Measurements from ENCODE around the gene PGS1.

The PGS1 gene

DNA sequence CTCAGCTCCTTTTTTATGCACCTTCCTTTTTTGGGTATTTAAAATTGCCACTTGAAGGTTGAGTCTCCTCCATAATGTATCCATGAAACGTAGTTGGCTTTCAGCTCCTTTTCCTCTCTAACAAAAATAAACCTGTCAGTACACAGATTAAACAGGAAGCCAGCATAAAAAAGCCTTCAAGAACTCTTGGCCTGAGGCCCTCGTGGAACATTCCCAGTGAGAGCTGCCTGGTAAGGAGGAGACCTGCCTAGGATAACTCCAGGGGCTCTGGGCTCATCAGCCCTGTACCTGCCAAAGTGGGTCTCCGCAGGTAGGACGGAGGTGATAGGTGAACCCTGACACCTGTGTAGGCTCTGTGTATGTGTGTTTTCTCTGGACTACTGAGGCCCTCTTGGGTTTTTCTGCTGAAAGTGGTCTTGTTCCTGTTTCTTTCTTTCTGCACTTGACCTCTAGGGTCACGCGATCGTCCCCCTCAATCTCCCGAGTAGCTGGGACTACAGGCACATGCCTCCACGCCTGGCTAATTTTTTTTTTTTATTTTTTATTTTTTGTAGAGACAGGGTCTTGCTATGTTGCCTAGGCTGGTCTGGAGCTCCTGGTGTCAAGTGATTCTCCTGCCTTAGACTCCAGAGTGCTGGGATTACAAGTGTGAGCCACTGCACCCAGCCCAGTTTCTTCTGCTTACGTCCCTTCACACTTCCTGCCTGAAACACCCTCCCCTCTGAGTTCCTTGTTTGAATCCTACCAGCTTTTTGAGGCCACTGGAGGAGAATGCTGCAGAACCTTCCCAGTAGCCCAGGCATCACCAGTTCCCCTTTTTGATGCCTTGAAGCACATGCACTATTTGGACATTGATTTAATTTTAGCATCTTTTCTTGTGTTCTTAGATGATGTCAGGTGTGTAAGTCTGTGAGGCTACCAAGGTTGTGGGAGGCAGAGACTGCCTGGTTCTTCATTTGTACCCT is 9.8 kb downstream of the PGS1 start:
- ATAC-seq (ENCODE audit: insufficient read depth, low read depth) (no peak), DNase-seq (no peak)
- Histone ChIP-seq H3K9me3 (ENCODE audit: insufficient read depth, low read length, severe bottlenecking) (no peaks in the 10 kb centered on the region), H3K27ac (ENCODE audit: low read length) (no peak overlapping the region), H3K79me2 (ENCODE audit: insufficient read depth, low read length) (peaks cover 96% of the 10 kb centered on the region), H3K27me3 (ENCODE audit: insufficient read depth, low read length, poor library complexity) (no peaks in the 10 kb centered on the region), H2AFZ (ENCODE audit: low read depth, low read length) (no peak overlapping the region), H3K36me3 (ENCODE audit: insufficient read depth, low read length) (peaks cover 29% of the 10 kb centered on the region), H3K4me1 (ENCODE audit: insufficient read depth, low read length) (peaks cover 11% of the 10 kb centered on the region; the same call in 1 of the 2 replicates), H4K20me1 (ENCODE audit: insufficient read depth, low read length) (peaks cover 82% of the 10 kb centered on the region), H3K4me3 (ENCODE audit: low read depth in 1 of 2, low read length in 2 of 2) (no peak overlapping the region), H3K4me2 (ENCODE audit: insufficient read depth, low read length) (no peak overlapping the region), H3K9ac (ENCODE audit: low read depth, low read length) (no peak overlapping the region)
- TF ChIP-seq, protein P1, sequence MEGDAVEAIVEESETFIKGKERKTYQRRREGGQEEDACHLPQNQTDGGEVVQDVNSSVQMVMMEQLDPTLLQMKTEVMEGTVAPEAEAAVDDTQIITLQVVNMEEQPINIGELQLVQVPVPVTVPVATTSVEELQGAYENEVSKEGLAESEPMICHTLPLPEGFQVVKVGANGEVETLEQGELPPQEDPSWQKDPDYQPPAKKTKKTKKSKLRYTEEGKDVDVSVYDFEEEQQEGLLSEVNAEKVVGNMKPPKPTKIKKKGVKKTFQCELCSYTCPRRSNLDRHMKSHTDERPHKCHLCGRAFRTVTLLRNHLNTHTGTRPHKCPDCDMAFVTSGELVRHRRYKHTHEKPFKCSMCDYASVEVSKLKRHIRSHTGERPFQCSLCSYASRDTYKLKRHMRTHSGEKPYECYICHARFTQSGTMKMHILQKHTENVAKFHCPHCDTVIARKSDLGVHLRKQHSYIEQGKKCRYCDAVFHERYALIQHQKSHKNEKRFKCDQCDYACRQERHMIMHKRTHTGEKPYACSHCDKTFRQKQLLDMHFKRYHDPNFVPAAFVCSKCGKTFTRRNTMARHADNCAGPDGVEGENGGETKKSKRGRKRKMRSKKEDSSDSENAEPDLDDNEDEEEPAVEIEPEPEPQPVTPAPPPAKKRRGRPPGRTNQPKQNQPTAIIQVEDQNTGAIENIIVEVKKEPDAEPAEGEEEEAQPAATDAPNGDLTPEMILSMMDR (IDR thresholded peaks at IDR 0.05; ENCODE audit: borderline replicate concordance, extremely low read depth, low read length, poor library complexity, severe bottlenecking), result no peak
- no peak for TF ChIP-seq EZH2 (IDR thresholded peaks at IDR 0.05; ENCODE audit: borderline replicate concordance, low read depth, low read length, severe bottlenecking)

DNA sequence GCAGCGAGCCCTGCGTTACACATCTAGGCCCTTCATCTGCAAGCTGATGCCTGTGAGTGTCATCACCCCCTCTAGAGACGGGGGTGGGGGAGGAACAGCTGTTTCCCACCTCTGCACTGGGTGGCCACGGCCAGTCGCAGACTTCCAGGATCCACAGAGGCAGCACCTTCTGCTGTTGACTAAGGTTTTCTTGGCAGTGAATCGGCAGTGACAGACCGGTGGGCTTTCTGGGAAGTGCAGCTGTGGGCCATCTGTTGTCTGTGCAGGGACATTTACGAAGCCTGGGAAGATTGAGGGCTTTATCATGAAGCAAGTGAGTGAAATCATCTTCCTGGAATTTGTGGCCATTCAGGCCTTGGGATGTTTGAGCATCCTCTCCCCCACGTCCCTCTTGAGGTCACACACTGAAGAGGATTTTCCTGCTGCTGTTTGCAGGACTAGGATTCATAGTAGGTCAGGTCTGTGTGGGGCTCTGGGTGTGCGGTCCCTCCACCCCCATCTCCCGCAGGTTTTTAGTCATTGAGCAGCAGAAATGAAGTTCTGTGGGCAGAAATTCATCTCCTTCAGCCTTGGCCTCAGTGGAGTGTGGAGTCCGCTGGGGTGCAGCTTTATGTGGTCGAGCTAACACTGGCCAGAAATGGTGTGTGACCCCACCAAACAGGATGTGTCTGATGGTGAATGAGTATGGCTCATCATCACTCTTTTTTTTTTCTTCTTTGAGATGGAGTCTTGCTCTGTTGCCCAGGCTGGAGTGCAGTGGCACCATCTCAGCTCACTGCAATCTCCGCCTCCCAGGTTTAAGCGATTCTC is 12.0 kb downstream of the PGS1 start:
- no peak for DNase-seq
- no peaks in the 10 kb centered on the region for H3K9me3 ChIP-seq (ENCODE audit: insufficient read depth, low read length, severe bottlenecking)

DNA sequence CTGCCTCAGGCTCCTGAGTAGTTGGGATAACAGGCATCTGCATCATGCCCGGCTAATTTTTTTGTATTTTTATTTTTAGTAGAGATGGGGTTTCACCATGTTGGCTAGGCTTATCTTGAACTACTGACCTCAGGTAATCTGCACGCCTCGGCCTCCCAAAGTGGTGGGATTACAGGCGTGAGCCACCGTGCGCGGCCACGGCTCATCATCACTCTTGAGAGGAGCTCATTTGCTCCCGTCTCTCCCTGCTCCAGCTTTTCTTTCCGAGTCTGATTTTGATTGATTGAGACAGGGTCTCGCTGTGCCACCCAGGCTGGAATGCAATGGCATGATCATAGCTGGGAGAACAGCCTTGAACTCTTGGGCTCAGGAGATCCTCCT is 12.6 kb downstream of the PGS1 start:
- Histone ChIP-seq H3K36me3 (ENCODE audit: insufficient read depth, low read length) (peaks cover 46% of the 10 kb centered on the region), H3K27me3 (ENCODE audit: insufficient read depth, low read length, poor library complexity) (no peaks in the 10 kb centered on the region), H3K4me2 (ENCODE audit: insufficient read depth, low read length) (no peak overlapping the region), H3K27ac (ENCODE audit: low read length) (no peak overlapping the region), H4K20me1 (ENCODE audit: insufficient read depth, low read length) (peaks cover 79% of the 10 kb centered on the region), H3K4me3 (ENCODE audit: low read depth in 1 of 2, low read length in 2 of 2) (no peak overlapping the region), H3K79me2 (ENCODE audit: insufficient read depth, low read length) (peaks cover 89% of the 10 kb centered on the region), H3K4me1 (ENCODE audit: insufficient read depth, low read length) (peaks cover 5% of the 10 kb centered on the region; the same call in 1 of the 2 replicates), H2AFZ (ENCODE audit: low read depth, low read length) (no peak overlapping the region), H3K9me3 (ENCODE audit: insufficient read depth, low read length, severe bottlenecking) (no peaks in the 10 kb centered on the region), H3K9ac (ENCODE audit: low read depth, low read length) (no peak overlapping the region)
- DNase-seq (no peak), ATAC-seq (ENCODE audit: insufficient read depth, low read depth) (no peak)
- TF ChIP-seq, protein P1 (IDR thresholded peaks at IDR 0.05; ENCODE audit: borderline replicate concordance, extremely low read depth, low read length, poor library complexity, severe bottlenecking), result no peak
- TF ChIP-seq EZH2 (IDR thresholded peaks at IDR 0.05; ENCODE audit: borderline replicate concordance, low read depth, low read length, severe bottlenecking), result no peak

More for the DNA sequence above, 12.0 kb downstream of the PGS1 start:
- H3K4me2 ChIP-seq (ENCODE audit: insufficient read depth, low read length), result no peak overlapping the region
- no peak for TF ChIP-seq EZH2 (IDR thresholded peaks at IDR 0.05; ENCODE audit: borderline replicate concordance, low read depth, low read length, severe bottlenecking)
- TF ChIP-seq, protein P1 (IDR thresholded peaks at IDR 0.05; ENCODE audit: borderline replicate concordance, extremely low read depth, low read length, poor library complexity, severe bottlenecking), result peak; percentile 31
- ATAC-seq (ENCODE audit: insufficient read depth, low read depth), result no peak
- H3K9ac ChIP-seq (ENCODE audit: low read depth, low read length), result no peak overlapping the region
- H3K27ac ChIP-seq (ENCODE audit: low read length), result no peak overlapping the region; the same call in 1 of the 2 replicates
- peaks cover 40% of the 10 kb centered on the region for H3K36me3 ChIP-seq (ENCODE audit: insufficient read depth, low read length)
- peaks cover 80% of the 10 kb centered on the region for H4K20me1 ChIP-seq (ENCODE audit: insufficient read depth, low read length)
- H3K4me1 ChIP-seq (ENCODE audit: insufficient read depth, low read length), result peaks cover 6% of the 10 kb centered on the region; the same call in 1 of the 2 replicates
- H3K4me3 ChIP-seq (ENCODE audit: low read depth in 1 of 2, low read length in 2 of 2), result no peak overlapping the region
- no peaks in the 10 kb centered on the region for H3K27me3 ChIP-seq (ENCODE audit: insufficient read depth, low read length, poor library complexity)
- H3K79me2 ChIP-seq (ENCODE audit: insufficient read depth, low read length), result peaks cover 92% of the 10 kb centered on the region
- H2AFZ ChIP-seq (ENCODE audit: low read depth, low read length), result no peak overlapping the region

Data from DND-41 (cell line).